HG03342 (cell line): ENCODE data around the gene C22orf42.
"Not testable (repeated sequence)": the region's sequence is repeated elsewhere in the genome, so short reads cannot be mapped to it uniquely, and the experiment has no call there.

Experiments
- ATAC-seq: cut with Tn5 transposase; IDR thresholded peaks from one replicate; pipeline ENCODE4 v1.9.1; 2021; ENCODE audit warnings: mild to moderate bottlenecking, moderate library complexity; ENCODE audit not compliant: unreplicated experiment

The C22orf42 gene, protein sequence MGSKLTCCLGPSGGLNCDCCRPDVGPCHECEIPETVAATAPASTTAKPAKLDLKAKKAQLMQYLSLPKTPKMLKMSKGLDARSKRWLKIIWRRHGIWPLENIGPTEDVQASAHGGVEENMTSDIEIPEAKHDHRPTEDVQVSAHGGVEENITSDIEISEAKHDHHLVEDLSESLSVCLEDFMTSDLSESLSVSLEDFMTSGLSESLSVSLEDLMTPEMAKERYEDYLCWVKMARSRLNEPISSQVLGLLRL

DNA sequence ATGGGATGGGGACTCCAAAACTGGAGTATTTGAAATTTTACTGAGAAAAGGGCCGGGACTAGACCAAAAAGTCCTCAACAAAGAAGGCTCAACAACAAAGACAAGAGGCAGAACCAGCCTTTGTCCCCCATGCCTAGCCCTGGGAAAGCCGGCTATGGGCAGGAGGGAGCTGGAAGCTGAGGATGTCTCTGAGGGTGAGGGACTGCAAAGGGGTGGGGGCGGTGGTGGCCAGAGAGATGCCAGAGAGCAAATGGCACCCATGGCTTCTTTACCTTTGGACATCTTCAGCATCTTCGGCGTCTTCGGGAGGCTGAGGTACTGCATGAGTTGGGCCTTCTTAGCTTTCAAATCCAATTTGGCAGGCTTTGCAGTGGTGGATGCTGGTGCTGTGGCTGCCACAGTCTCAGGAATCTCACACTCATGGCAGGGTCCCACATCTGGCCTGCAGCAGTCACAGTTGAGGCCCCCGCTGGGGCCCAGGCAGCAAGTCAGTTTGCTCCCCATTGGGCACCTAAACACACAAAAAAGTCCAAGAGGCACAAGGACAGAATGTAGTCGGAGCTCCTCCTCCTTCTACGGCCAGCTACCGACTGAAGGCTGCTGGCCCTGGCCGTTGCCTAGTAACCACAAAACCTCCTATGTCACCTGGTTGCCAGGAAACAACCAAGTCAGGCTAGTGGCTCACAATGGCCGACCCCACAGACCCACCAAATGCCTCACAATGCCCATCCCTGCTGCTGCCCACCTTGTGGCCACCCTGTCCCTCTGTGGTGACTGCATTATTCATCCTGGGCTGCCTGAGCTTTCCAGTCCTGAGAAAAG is at the start of gene C22orf42:
C22orf42 (minus strand) TSS at position 592 of the 822 bp plus-strand sequence; CDS start at position 504, 88 bp downstream.
- no peak for ATAC-seq

DNA sequence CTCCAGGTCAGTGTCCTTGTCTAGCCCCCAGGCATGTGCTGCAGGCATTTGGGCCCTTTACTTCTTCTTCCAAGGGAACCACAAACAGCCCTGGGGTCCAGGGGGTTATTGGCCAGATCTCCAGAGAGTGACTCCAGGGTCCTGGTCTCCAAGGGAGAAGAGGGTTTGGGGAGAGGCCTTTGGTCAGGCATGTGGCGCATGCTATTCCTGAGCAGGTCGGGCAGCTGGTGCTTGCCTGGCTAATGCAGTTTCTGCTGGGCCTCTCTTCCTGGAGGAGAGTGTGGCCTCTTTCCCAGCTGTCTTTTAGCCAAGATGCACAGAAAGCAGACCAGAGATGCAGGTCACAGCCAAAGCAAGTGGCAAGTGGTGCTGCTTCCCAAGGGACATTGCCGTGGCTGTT is 49.6 kb upstream of the C22orf42 start:
- no peak for ATAC-seq

DNA sequence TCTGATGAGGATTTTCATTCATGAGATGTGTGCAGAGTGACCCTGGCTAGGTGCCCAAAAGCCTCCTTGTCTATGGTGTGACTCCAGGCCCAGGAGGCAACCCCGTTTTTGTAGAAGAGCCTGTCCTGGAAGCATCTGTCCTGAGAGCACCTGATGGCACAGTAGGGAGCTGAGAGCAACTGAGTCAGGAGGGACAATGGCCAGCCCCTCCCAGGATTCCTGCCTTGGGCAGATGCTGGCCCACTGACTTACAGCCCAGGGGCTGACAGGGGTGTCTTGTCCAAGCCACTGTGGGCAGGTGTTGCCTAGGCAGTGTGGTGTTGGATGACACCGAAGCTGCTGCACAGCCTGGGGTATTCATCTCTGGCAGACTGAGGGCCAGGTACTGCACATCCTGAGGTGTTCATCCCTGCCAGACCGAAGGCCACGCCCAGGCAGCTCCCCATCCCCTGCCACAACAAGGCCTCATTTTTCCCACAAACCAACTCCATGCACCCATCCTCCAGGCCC is 48.9 kb upstream of the C22orf42 start:
- no peak for ATAC-seq

DNA sequence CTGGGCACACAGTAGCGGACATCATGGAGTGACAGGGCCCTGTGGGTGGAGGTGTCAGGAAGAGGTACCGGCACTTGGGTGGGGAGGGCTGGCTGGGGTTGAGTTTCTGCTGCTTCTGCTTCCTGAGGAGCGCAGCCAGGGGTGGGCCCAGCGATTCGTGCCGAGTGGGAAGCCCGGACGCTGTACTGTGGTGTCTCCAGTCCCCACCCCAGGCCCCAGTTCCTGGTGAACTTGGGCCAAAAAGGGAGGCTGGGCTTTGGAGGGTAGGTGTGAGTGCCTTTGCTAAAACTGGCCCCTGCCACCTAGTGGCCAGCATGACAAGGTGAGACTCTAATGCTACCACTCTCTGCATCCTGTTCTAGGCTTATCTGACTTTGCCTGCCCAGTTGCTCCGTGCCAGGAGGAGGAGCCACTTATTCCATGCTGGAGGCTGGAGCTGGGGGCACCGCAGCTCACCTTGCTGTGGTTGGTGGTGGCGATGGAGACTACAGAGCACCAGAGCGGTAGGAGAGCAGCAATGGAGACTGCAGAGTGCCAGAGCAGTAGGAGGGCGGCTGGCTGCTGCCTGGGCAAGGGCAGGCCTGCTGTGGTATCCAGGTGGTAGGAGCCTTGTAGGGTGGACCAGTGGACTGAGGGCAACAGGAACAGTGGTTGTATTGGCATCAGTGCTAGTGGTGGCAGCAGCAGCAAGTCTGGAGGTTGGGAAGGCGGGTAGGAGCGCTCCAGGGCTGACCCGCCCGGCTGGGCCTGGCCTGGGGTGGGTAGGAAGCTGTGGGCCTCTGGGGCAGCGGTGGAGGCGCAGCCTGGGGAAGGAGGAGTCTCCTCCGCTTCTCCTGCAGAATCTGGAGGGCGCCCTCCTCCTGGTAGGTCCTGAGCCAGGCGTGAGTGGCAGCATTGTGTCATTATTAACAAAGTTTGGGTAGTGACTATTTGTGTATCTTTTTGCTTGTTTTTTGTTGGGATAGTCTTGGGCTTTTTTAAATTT is 48.0 kb upstream of the C22orf42 start:
- ATAC-seq, result no peak

DNA sequence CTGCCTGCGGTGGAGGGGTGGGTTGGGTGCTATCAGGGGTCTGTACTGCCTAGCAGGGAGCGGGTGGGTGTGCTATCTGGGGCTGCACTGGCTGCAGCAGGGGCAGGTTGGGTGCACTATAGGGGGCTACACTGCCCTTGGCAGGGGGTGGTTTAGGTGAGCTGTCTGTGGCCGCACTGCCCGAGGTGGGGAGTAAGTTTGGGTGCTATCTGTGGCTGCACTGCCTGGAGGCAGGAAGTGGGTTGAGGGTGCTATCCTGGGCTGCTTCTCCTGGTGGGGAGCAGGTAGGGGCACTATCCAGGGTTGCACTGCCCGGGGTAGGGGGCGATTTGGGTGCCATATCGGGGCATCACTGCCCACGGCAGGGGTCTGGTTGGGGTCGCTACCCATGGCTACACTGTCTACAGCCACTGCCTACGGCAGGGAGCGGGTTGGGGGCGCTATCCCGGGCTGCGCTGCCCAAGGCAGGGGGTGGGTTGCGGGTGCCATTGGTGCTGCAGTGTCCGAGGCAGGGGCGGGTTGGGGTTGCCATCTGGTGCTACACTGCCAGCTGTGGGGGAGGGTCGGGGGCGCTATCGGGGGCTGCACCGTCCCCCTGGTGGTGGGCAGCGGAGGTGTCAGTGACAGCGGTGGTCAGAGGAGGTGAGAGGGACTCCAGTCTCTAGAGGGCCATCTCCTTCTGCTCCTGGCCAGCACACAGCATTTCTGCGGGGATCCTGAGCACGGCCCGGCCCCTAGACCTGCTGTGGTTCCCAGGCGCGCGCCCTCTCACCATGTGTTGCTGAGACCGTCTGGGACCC is 47.1 kb upstream of the C22orf42 start:
- no peak for ATAC-seq

DNA sequence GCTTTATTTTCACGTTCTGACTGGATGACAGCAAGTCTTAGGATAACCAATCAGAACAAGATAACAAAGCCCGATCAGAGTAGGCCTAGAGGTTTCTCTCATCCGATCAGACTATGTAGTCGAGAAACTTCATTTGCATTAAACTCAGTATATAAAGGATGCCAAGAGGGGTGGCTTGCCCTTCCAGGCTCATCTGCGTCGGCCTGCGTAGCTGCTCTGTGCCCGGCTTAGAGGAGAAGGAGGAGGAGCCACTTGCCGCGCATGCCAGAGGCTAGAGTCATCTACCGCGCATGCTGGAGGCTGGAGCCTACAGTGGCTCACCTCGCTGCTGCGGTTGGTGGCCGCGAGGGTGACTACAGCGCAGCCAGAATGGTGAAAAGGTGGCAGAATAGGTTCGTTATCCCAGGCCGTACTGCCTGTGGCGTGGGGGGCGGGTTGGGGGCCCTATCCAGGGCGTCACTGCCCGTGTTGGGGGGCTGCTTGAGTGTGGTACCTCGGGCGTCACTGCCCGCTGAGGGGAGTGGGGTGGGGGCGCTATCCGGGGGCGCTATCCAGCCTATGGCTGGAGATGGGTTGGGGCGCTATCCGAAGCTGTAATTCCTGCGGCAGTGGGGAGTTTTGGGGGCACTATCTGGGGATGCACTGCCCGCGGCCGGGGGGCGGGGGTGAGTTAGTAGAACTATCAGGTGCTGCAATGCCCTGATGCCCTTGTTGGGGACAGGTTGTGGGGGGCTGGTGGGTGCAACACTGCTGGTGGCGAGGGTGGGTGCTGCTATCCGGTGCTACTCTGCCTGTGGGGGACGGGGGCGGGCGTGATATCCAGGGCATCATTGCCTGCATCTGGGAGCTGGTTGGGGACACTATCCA is 46.0 kb upstream of the C22orf42 start, which contains the start of gene RFPL2:
RFPL2 (minus strand) TSS at position 218 of the 867 bp plus-strand sequence. CDS start 2,622 bp downstream, outside the sequence.
- ATAC-seq, result no peak

DNA sequence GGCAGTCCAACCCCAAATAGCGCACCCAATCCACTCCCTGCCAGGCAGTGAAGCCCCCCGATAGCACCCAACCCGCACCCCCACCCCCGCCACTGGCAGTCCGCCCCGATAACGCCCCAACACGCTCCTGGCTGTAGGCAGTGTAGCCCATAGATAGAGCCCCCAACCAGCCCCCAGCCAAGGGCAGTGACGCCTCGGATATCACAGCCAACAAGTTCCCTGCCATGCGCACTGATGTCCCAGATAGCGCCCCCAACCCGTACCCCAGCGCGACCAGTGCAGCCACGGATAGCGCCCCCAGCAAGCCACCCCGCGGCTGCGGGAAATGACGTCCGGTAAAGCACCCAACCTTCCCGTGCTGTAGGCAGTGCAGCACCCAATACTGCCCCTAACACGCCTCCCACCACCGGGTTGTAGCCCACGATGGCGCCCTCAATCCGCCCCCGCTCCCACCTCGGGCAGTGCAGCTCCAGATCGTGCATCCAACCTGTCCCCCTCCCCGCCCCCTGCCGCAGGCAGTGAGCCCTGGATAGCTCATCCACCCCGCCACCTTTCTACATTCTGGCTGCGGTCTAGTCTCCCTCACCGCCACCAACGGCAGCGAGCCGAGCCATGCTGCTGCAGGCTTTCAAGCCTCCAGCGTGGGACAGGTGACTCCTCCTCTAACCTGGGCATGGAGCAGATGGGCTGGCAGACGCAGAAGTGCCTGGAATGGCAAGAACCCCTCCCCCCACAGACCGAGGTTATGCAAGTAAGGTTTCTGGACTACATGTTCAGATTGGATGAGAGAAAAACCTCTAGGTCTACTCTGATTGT is 45.1 kb upstream of the C22orf42 start:
- ATAC-seq, result no peak

DNA sequence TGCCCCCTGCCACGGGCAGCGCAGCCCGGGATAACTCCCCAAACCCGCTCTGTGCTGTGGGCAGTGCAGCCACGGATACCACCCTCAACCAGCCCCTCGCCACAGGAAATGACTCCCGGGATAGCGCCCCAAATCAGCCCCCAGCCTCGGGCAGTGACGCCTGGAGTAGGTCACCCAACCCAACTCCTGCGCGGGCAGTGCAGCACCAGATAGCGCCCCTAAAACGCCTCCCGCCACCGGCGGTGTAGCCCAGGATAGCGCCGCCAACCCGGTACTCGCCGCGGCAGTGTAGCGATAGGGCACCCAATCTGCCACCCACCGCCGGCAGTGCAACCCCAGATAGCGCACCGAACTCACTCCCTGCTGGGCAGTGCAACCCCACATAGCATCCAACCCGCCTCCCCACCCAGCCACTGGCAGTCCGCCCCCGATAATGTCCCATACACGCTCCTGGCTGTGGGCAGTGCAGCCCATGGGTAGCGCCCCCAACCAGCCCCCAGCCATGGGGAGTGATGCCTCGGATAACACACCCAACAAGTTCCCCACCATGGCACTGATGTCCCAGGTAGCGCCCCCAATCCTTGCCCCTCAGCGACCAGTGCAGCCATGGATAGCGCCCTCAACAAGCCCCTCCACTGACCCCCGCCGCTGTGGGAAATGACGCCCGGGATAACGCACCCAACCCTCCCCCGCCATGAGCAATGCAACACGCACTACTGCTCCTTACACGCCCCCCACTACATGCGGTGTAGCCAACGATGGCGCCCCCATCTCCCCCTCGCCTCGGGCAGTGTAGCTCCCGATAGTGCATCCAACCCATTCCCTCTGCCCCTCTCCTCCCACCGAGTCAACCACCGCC is 44.3 kb upstream of the C22orf42 start:
- ATAC-seq, result no peak

DNA sequence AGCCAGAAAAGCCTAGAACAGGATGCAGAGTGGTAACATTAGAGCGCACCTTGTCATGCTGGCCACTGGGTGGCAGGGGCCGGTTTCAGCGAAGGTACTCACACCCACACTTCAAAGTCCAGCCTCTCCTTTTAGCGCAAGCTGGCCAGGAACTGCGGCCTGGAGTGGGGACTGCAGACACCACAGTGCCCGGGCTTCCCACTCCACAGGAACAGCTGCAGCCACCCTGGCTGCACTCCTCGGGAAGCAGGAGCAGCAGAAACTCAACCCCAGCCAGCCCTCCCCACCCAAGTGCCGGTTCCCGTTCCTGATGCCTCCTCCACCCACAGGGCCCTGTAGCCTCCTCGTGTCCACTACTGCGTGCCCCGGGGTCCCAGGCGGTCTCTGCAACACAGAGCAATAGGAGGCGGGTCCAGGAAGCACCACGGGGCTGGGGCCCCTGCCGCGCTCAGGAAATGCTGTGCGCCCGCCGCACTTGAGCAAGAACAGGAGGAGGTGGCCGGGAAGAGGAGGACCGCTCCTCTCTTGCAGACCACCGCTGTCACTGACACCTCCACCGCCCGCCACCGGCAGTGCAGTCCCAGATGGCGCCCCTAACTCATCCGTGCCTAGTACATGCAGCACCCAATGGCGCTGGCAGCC is 43.6 kb upstream of the C22orf42 start:
- ATAC-seq, result no peak

DNA sequence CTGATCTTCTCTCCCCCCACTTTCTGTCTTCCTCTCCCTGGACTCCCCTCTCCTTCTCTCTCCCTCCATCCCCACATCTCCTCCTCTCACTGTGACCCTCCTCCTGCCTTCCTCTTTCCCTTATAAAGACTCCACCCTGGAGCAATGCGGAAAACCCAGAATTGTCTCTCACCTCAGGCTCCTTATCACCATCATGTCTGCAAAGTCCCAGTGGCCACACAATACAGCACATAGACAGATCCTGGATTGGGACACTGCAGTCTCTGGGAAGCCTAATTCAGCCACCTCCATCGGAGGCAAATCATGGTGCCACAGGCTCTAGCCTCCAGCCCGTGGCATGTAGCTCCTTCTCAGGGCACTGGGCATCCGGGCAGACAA is 43.0 kb upstream of the C22orf42 start:
- no peak for ATAC-seq

DNA sequence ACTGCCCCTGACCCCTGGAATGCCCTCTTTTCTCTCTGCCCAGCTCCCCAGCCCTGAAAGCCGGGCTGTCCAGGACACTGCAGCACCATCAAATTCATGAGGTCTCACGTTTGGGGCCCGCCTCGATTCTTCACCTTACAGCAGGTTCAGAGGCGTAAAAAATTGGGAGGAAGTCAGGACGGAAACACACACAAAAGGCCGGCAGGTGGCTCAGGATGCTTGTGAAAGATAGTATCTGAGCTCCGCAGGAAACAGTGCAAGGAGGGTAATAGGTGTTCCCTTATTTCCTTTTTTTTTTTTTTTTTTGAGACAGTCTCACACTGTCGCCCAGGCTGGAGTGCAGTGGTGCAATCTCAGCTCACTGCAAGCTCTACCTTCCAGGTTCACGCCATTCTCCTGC is 41.6 kb upstream of the C22orf42 start:
- ATAC-seq, result no peak

DNA sequence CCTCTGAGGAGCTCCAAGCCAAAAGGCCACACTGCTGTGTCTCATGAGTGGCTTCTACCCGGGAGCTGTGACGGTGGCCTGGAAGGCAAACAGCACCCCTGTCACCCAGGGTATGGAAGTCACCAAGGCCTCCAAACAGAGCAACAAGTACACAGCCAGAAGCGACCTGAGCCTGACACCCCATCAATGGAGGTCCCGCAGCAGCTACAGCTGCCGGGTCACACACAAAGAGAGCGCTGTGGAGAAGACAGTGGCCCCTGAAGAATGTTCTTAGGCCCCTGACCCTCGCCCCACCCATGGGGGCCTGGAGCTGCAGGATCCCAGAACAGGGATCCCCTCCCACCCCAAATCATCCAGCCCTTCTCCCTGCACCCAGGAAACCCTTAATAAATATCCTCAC is 40.9 kb upstream of the C22orf42 start:
- no peak for ATAC-seq

DNA sequence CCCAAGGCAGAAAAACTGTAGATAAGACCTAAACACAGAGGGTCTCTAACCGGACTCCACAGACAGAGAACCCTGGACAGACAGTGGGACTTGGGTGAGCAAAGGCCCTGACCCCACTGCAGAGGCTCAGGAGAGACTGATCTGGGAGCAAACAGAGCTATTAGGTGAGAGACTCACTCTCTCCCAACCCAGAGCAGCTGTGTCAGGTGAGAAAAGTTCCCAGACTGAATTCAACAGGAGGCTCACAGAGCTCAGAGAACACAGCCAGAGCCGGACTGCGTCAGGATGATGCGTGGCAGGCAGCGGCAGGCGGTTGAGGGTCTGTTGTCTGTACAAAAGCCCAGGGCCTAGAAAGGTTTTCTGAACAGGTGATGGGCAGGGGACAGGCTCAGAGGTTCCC is 40.2 kb upstream of the C22orf42 start:
- no peak for ATAC-seq

DNA sequence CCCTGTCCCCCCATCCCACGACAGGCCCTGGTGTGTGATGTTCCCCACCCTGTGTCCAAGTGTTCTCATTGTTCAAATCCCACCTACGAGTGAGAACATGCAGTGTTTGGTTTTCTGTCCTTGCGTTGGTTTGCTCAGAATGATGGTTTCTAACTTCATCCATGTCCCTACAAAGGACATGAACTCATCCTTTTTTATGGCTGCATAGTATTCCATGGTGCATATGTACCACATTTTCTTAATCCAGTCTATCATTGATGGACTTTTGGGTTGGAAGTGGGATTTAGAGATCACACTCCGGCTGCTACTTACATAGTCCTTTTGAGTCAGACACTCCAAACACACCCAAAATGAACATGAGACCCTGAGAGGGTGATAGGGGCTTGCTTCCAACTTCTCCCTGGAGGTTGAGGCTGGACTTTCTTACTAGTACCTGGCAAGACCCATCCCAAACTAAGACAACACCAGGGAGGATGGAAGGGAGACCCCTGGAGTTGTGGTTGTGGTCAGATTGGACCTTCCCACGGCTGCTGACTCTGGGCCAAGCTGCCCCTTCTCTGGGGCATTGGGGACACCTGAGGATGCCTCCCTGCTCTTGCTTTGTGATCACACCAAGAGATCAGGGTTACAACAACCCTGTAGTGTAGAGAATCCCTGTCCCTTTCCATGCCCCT is 38.6 kb upstream of the C22orf42 start:
- ATAC-seq, result not testable (repeated sequence)

DNA sequence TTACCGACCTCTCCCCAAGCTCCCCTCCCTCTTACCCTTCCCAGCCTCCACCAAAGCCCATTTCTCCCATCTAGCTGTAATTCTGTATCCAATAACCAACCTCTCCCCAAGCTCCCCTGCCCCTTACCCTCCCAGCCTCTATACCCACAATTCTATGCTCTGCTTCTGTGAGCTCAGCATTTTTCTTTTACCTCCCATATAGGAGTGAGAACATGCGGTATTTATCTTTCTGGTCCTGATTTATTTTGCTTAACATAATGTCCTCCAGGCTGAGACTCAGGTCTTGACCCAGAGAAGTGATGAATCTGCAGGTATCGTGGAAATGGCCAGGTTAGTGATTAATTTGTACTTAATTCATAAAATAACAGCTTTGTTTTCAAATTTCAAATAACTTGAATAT is 36.8 kb upstream of the C22orf42 start:
- not testable (repeated sequence) for ATAC-seq

DNA sequence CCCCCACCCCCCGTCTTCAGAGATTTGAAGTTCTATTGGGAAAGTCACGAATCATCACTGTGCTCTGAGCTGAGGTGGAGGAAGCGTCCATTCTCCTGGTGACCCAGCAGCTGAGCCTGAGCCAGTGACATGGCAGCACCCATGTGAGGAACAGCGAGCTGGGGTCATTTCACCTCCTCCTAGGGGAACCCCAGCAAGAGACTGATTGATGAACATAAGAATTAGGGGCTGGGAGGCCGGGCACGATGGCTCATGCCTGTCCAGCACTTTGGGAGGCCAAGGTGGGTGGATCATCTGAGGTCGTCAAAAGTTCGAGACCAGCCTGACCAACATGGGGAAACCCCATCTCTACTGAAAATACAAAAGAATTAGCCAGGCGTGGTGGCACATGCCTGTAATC is 34.2 kb upstream of the C22orf42 start:
- ATAC-seq, result not testable (repeated sequence)
